IPS-15b (cell line): ENCODE data around the gene AP3S2.
"Not testable (repeated sequence)": the region's sequence is repeated elsewhere in the genome, so short reads cannot be mapped to it uniquely, and the experiment has no call there.

Experiments used
- H3K27me3 ChIP-seq: one replicate; pipeline ENCODE4 v1.6.1; 2013; ENCODE audit warnings: low read length; ENCODE audit not compliant: control insufficient read depth, insufficient read depth
- H3K36me3 ChIP-seq: one replicate; pipeline ENCODE4 v1.6.1; 2013; ENCODE audit warnings: low read length; ENCODE audit not compliant: control insufficient read depth, insufficient read depth
- H3K4me1 ChIP-seq: one replicate; pipeline ENCODE4 v1.6.1; 2013; ENCODE audit warnings: mild to moderate bottlenecking, low read length; ENCODE audit not compliant: control insufficient read depth, insufficient read depth
- H3K4me3 ChIP-seq: one replicate; pipeline ENCODE4 v1.5.1; 2013; ENCODE audit warnings: low read depth, low read length
- H3K9ac ChIP-seq: one replicate; pipeline ENCODE4 v1.6.1; 2013; ENCODE audit warnings: low read depth, mild to moderate bottlenecking, low read length
- H3K9me3 ChIP-seq: one replicate; pipeline ENCODE4 v1.6.1; 2013; ENCODE audit warnings: mild to moderate bottlenecking, low read length; ENCODE audit not compliant: control insufficient read depth, insufficient read depth

AP3S2 gene

GRCh38 chr15:89899951-89900567 is 6.3 kb upstream of the AP3S2 start:
- Histone ChIP-seq H3K4me1 (peaks cover 3% of the 10 kb centered on the region), H3K9me3 (no peaks in the 10 kb centered on the region), H3K36me3 (no peaks in the 10 kb centered on the region), H3K9ac (no peak overlapping the region), H3K4me3 (no peak overlapping the region), H3K27me3 (no peaks in the 10 kb centered on the region)

GRCh38 chr15:89899295-89899945 is 5.6 kb upstream of the AP3S2 start:
- Histone ChIP-seq H3K9me3 (no peaks in the 10 kb centered on the region), H3K27me3 (no peaks in the 10 kb centered on the region), H3K4me1 (peaks cover 3% of the 10 kb centered on the region), H3K9ac (no peak overlapping the region), H3K4me3 (no peak overlapping the region), H3K36me3 (no peaks in the 10 kb centered on the region)

- no peaks in the 10 kb centered on the region for H3K9me3 ChIP-seq
- no peaks in the 10 kb centered on the region for H3K36me3 ChIP-seq
- H3K4me1 ChIP-seq: peaks cover 3% of the 10 kb centered on the region
- no peaks in the 10 kb centered on the region for H3K27me3 ChIP-seq
- H3K4me3 ChIP-seq: no peak overlapping the region
- H3K9ac ChIP-seq: no peak overlapping the region
Measured at GRCh38 chr15:89898614-89899294, 5.0 kb upstream of the AP3S2 start.

- H3K4me1 ChIP-seq: peaks cover 3% of the 10 kb centered on the region
- H3K9ac ChIP-seq: no peak overlapping the region
- no peak overlapping the region for H3K4me3 ChIP-seq
- no peaks in the 10 kb centered on the region for H3K9me3 ChIP-seq
- H3K36me3 ChIP-seq: no peaks in the 10 kb centered on the region
- H3K27me3 ChIP-seq: no peaks in the 10 kb centered on the region
Measured at GRCh38 chr15:89898146-89898545, 4.4 kb upstream of the AP3S2 start.

GRCh38 chr15:89893027-89893426 is 767 bp downstream of the AP3S2 start:
- Histone ChIP-seq H3K4me3 (peak overlapping the region; percentile 91), H3K4me1 (no peaks in the 10 kb centered on the region), H3K36me3 (peaks cover 5% of the 10 kb centered on the region), H3K27me3 (no peaks in the 10 kb centered on the region), H3K9ac (peak overlapping the region; percentile 94), H3K9me3 (no peaks in the 10 kb centered on the region)

GRCh38 chr15:89888214-89888804 is 5.5 kb downstream of the AP3S2 start:
- no peak overlapping the region for H3K9ac ChIP-seq
- no peak overlapping the region for H3K4me3 ChIP-seq
- H3K27me3 ChIP-seq: no peaks in the 10 kb centered on the region
- no peaks in the 10 kb centered on the region for H3K9me3 ChIP-seq
- no peaks in the 10 kb centered on the region for H3K4me1 ChIP-seq
- peaks cover 5% of the 10 kb centered on the region for H3K36me3 ChIP-seq

- H3K27me3 ChIP-seq: no peaks in the 10 kb centered on the region
Measured at GRCh38 chr15:89885611-89886010, 8.2 kb downstream of the AP3S2 start.

GRCh38 chr15:89885179-89885578 is 8.6 kb downstream of the AP3S2 start:
- not testable (repeated sequence) for H3K27me3 ChIP-seq, H3K4me1 ChIP-seq, H3K9me3 ChIP-seq, H3K9ac ChIP-seq, H3K4me3 ChIP-seq, H3K36me3 ChIP-seq

More at GRCh38 chr15:89885611-89886010, 8.2 kb downstream of the AP3S2 start:
- peaks cover 5% of the 10 kb centered on the region for H3K36me3 ChIP-seq
- H3K4me3 ChIP-seq: no peak overlapping the region
- H3K9ac ChIP-seq: no peak overlapping the region
- H3K9me3 ChIP-seq: no peaks in the 10 kb centered on the region
- no peaks in the 10 kb centered on the region for H3K4me1 ChIP-seq

- Histone ChIP-seq H3K4me3 (no peak overlapping the region), H3K9ac (no peak overlapping the region), H3K27me3 (no peaks in the 10 kb centered on the region), H3K4me1 (no peaks in the 10 kb centered on the region), H3K9me3 (no peaks in the 10 kb centered on the region), H3K36me3 (peaks cover under 1% of the 10 kb centered on the region)
Measured at GRCh38 chr15:89883518-89883917, 10.3 kb downstream of the AP3S2 start.

- H3K4me3 ChIP-seq: no peak overlapping the region
- H3K4me1 ChIP-seq: no peaks in the 10 kb centered on the region
- H3K27me3 ChIP-seq: no peaks in the 10 kb centered on the region
- H3K36me3 ChIP-seq: no peaks in the 10 kb centered on the region
- H3K9ac ChIP-seq: no peak overlapping the region
- H3K9me3 ChIP-seq: no peaks in the 10 kb centered on the region
Measured at GRCh38 chr15:89880727-89881126, 13.1 kb downstream of the AP3S2 start.

GRCh38 chr15:89878323-89878722 is 15.5 kb downstream of the AP3S2 start:
- H3K4me1 ChIP-seq: no peaks in the 10 kb centered on the region
- no peaks in the 10 kb centered on the region for H3K27me3 ChIP-seq
- H3K9ac ChIP-seq: no peak overlapping the region
- H3K9me3 ChIP-seq: no peaks in the 10 kb centered on the region
- no peaks in the 10 kb centered on the region for H3K36me3 ChIP-seq
- H3K4me3 ChIP-seq: no peak overlapping the region

GRCh38 chr15:89877083-89877425 is 16.7 kb downstream of the AP3S2 start:
- Histone ChIP-seq H3K9me3 (no peaks in the 10 kb centered on the region), H3K36me3 (no peaks in the 10 kb centered on the region), H3K27me3 (no peaks in the 10 kb centered on the region), H3K4me3 (no peak overlapping the region), H3K4me1 (no peaks in the 10 kb centered on the region), H3K9ac (no peak overlapping the region)
